Keratinocyte (primary cell): Measurements from ENCODE around the gene PGAP3. TPM values are rescaled to one million over a fixed set of nuclear protein-coding genes. Genes with fewer than 3 reads are reported as not detected.

Experiments
- DNase-seq: peaks from one replicate; pipeline ENCODE4 v3.0.0-alpha.2; 2011; ENCODE audit warnings: low read depth, missing footprints, low spot score
- FAIRE-seq: peaks from 2 replicates; lab custom pipeline; 2011; peaks lifted over from hg19 to GRCh38; lab: Jason Lieb, UNC
- H2AFZ ChIP-seq: 2 replicates; pipeline ENCODE4 v1.6.0; 2012; ENCODE audit warnings: low read length, control low read depth, inconsistent platforms; ENCODE audit not compliant: control insufficient read depth
- H3K27ac ChIP-seq: 2 replicates; pipeline ENCODE4 v1.5.1; 2011; ENCODE audit warnings: low read length; ENCODE audit not compliant: control insufficient read depth, insufficient read depth
- H3K27me3 ChIP-seq: 3 replicates; pipeline ENCODE4 v1.6.0; 2011; ENCODE audit warnings: low read length; ENCODE audit not compliant: control insufficient read depth, insufficient read depth; ENCODE audit errors: extremely low read depth
- H3K36me3 ChIP-seq, 2 experiments: 2 replicates in 1 of 2; 3 replicates in 1 of 2; pipeline ENCODE4 v1.5.1; 2011; ENCODE audit warnings: low read length in 2 of 2, mild to moderate bottlenecking in 1 of 2; ENCODE audit not compliant: control insufficient read depth in 2 of 2, insufficient read depth in 2 of 2; ENCODE audit errors: extremely low read depth in 1 of 2
- H3K4me1 ChIP-seq: 3 replicates; pipeline ENCODE4 v1.5.1; 2011; ENCODE audit warnings: low read length; ENCODE audit not compliant: control insufficient read depth, insufficient read depth; ENCODE audit errors: extremely low read depth
- H3K4me2 ChIP-seq: 3 replicates; pipeline ENCODE4 v1.6.0; 2011; ENCODE audit warnings: low read depth, low read length; ENCODE audit not compliant: control insufficient read depth, insufficient read depth; ENCODE audit errors: extremely low read depth
- H3K4me3 ChIP-seq, 3 experiments: fragments of 200-600 bp in 1 of 3; sonication (generic) in 1 of 3; 2 replicates in 2 of 3; 3 replicates in 1 of 3; pipeline ENCODE4 v1.5.1; 2011 to 2016; ENCODE audit warnings: low read length in 3 of 3, mild to moderate bottlenecking in 3 of 3, control low read depth in 2 of 3, inconsistent platforms in 1 of 3, low read depth in 1 of 3, mixed read lengths in 1 of 3, mixed run types in 1 of 3, moderate library complexity in 1 of 3; ENCODE audit not compliant: control insufficient read depth in 2 of 3, insufficient read depth in 2 of 3; ENCODE audit errors: extremely low read depth in 1 of 3
- H3K79me2 ChIP-seq: 2 replicates; pipeline ENCODE4 v1.6.0; 2012; ENCODE audit warnings: low read length; ENCODE audit not compliant: control insufficient read depth, insufficient read depth
- H3K9ac ChIP-seq: 3 replicates; pipeline ENCODE4 v1.6.0; 2011; ENCODE audit warnings: low read length; ENCODE audit not compliant: control insufficient read depth, insufficient read depth; ENCODE audit errors: extremely low read depth
- H3K9me1 ChIP-seq: 3 replicates; pipeline ENCODE4 v1.6.0; 2011; ENCODE audit warnings: low read length; ENCODE audit not compliant: control insufficient read depth, insufficient read depth; ENCODE audit errors: extremely low read depth
- H3K9me3 ChIP-seq: 2 replicates; pipeline ENCODE4 v1.5.1; 2012; ENCODE audit warnings: low read depth, low read length; ENCODE audit not compliant: control insufficient read depth
- H4K20me1 ChIP-seq: 3 replicates; pipeline ENCODE4 v1.6.0; 2011; ENCODE audit warnings: low read length; ENCODE audit not compliant: control insufficient read depth, insufficient read depth; ENCODE audit errors: extremely low read depth
- CTCF ChIP-seq, 3 experiments: IDR thresholded peaks in 1 of 3; conservative IDR thresholded peaks in 1 of 3; optimal IDR thresholded peaks in 1 of 3; 2 replicates in 2 of 3; 3 replicates in 1 of 3; pipeline versions ENCODE3 to v1.5.1; 2011; ENCODE audit warnings: low read length in 3 of 3, mild to moderate bottlenecking in 3 of 3, moderate library complexity in 2 of 3, control low read depth in 1 of 3, inconsistent platforms in 1 of 3; ENCODE audit not compliant: insufficient read depth in 2 of 3; ENCODE audit errors: extremely low read depth in 1 of 3
- EZH2 ChIP-seq: IDR thresholded peaks from one replicate; pipeline ENCODE4 v1.6.1; 2012; ENCODE audit warnings: inconsistent platforms, mild to moderate bottlenecking, low read length, moderate library complexity
- dilution Hi-C: fragments of 300-500 bp; cut with MboI; formaldehyde crosslinking; loops from one replicate; pipeline ENCODE4 v1.7.0; 2020; ENCODE audit warnings: low sequenced_read_pairs; ENCODE audit not compliant: extremely low pct_ligation_motif_present
- polyA plus RNA-seq, 5 experiments: library from polyadenylated mRNA; depleted of rRNA in 3 of 5; stranded (reverse) in 3 of 5; stranded (forward) in 1 of 5; unstranded in 1 of 5; fragments of >200 nt; gene quantifications; 1 replicate in 1 of 5; 2 replicates in 3 of 5; 3 replicates in 1 of 5; pipeline versions ENCODE4 v1.2.1 to v1.2.3, GENCODE V29; 2011 to 2012; ENCODE audit warnings: missing spikeins in 2 of 5, low read depth in 1 of 5, low replicate concordance in 1 of 5

The PGAP3 gene
- polyA plus RNA-seq, 1 donor (not counting 4 experiments of a cell fraction or from before 2014, with no cell fraction given), result 5.6 TPM

- dilution Hi-C loops, result no loop called here
- FAIRE-seq (no peak), DNase-seq (no peak)
- TF ChIP-seq CTCF (optimal IDR thresholded peaks at IDR 0.05 in 1 of 3, IDR thresholded peaks at IDR 0.05 in 1 of 3, conservative IDR thresholded peaks at IDR 0.05 in 1 of 3; ENCODE audit: extremely low read depth in 1 of 3, insufficient read depth in 2 of 3, low read length in 3 of 3) (no peak), EZH2 (no peak)
- no peak overlapping the region for H3K9ac ChIP-seq
- H3K79me2 ChIP-seq, result no peaks in the 10 kb centered on the region
- no peak overlapping the region for H3K4me3 ChIP-seq
- no peaks in the 10 kb centered on the region for H4K20me1 ChIP-seq
- peaks cover 4% of the 10 kb centered on the region for H3K4me1 ChIP-seq
- no peaks in the 10 kb centered on the region for H3K27me3 ChIP-seq
- H3K9me3 ChIP-seq, result no peaks in the 10 kb centered on the region
- H2AFZ ChIP-seq, result no peak overlapping the region
- no peak overlapping the region for H3K4me2 ChIP-seq
- no peak overlapping the region for H3K27ac ChIP-seq
- H3K36me3 ChIP-seq, result peaks cover 21 to 25% of the 10 kb centered on the region in 2 experiments
- peaks cover 2% of the 10 kb centered on the region for H3K9me1 ChIP-seq
Measured at GRCh38 chr17:39722965-39723848, 35.4 kb upstream of the PGAP3 start.

GRCh38 chr17:39722104-39722503 is 34.2 kb upstream of the PGAP3 start:
- DNase-seq (no peak), FAIRE-seq (no peak)
- Histone ChIP-seq H3K27me3 (no peaks in the 10 kb centered on the region), H3K27ac (no peak overlapping the region), H2AFZ (no peak overlapping the region), H3K4me2 (no peak overlapping the region), H3K79me2 (no peaks in the 10 kb centered on the region), H3K4me3 (no peak overlapping the region), H3K9me1 (peaks cover 2% of the 10 kb centered on the region), H4K20me1 (no peaks in the 10 kb centered on the region), H3K36me3 (peaks cover 23 to 24% of the 10 kb centered on the region in 2 experiments), H3K4me1 (peaks cover 5% of the 10 kb centered on the region), H3K9me3 (no peaks in the 10 kb centered on the region), H3K9ac (no peak overlapping the region)
- TF ChIP-seq EZH2 (no peak), CTCF (optimal IDR thresholded peaks at IDR 0.05 in 1 of 3, IDR thresholded peaks at IDR 0.05 in 1 of 3, conservative IDR thresholded peaks at IDR 0.05 in 1 of 3; ENCODE audit: extremely low read depth in 1 of 3, insufficient read depth in 2 of 3, low read length in 3 of 3) (no peak)
- dilution Hi-C loops, result no loop called here
